Fibroblast of pulmonary artery (primary cell): Measurements from ENCODE around the gene PMPCA.

ENCODE experiments used
- DNase-seq: peaks from one replicate; pipeline ENCODE4 v3.0.0-alpha.2; 2010; ENCODE audit warnings: low read depth
- H3K4me3 ChIP-seq: replicated peaks from 2 replicates; pipeline ENCODE4 v1.5.1; 2011; ENCODE audit warnings: low read depth, mild to moderate bottlenecking, control low read depth, low read length, moderate library complexity
- TF ChIP-seq, protein P1 (sequence below): IDR thresholded peaks from 2 replicates; pipeline ENCODE4 v1.5.1; 2011; ENCODE audit warnings: mild to moderate bottlenecking, control low read depth, low read length, inconsistent platforms; ENCODE audit errors: missing control alignments

The PMPCA gene

DNA sequence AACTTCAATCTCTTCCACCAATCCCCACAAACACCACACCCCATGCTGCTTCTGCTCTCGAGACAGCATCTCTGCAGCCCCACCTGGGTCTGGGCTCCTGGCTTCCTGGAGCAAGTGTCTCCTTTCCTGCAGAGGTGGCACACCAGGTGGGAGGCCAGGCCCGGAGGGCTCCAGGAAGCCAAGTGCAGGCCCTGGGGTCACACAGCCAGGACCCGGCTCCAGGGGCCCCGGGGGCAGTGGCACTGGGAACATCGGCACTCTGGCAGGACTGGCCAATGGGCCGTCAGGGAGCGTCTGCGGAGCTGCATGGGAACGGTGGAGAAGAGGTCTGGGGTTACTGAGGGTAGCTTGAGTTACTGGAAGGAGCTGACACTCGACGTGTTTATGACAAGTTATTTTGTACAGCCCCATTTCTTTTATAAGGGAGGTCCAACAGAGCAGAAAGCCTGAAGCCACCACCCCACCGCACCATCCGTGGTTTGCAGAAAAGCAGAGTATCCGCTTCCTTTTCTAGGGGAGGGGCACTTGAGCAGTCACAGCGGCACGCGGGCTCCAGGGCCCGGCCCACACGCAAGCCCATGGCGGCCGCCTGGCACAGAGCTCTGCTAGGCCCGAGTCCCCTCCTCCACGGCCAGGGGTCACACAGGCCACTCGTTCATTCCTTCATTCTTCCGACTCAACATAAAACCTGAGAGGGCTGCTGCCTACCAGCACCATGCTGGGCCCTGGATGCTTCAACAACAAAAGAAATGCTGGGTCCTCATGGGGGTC, 43.8 kb downstream of the PMPCA start:
- TF ChIP-seq, protein P1, sequence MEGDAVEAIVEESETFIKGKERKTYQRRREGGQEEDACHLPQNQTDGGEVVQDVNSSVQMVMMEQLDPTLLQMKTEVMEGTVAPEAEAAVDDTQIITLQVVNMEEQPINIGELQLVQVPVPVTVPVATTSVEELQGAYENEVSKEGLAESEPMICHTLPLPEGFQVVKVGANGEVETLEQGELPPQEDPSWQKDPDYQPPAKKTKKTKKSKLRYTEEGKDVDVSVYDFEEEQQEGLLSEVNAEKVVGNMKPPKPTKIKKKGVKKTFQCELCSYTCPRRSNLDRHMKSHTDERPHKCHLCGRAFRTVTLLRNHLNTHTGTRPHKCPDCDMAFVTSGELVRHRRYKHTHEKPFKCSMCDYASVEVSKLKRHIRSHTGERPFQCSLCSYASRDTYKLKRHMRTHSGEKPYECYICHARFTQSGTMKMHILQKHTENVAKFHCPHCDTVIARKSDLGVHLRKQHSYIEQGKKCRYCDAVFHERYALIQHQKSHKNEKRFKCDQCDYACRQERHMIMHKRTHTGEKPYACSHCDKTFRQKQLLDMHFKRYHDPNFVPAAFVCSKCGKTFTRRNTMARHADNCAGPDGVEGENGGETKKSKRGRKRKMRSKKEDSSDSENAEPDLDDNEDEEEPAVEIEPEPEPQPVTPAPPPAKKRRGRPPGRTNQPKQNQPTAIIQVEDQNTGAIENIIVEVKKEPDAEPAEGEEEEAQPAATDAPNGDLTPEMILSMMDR, result no peak
- no peak overlapping the region for H3K4me3 ChIP-seq
- DNase-seq, result no peak

DNA sequence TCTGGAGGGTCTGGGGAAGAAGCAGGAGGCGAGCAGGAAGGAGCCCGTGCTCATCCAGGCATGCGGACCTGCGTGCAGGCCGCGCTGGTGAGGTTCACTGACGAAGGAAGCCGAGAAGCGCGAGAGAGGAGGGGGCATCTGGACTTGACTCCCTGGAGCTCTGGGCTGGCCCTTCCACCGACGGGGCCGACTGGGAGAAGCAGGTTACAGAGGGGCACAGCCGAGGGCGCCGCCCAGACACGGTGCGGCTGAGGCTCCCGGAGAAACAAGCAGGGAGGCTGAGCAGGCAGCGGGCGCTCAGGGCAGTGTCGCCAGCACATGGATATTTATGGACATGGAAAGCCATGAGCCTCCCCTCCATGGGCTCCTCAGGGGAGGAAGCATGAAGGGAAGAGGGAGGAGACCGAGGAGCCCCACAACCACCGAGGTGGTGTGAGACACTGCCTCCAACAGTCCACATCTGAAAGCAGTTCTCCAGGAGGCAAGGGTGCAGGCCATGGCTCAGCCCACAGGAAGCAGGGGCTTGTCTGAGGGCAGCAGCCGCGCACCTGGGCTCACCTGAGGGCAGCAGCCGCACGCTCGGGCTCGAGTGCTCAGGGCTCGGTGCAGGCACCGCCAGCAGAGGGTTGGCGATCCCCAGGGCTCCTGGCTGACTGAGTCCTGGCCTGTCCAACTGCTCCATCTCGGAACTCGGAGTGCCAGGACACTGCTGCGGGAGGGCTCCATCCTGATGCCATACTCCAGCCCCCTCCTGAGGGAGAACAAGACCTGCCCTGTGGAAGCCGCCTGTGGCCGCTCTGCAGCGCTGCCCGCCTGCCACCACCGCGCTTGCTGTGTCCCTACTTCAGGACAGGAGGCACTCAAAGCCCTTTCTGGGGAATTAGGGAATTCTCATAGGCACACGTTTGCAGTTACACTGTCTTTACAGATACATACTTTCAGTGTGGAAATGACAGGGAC, 44.9 kb downstream of the PMPCA start:
- DNase-seq, result no peak
- TF ChIP-seq, protein P1, result no peak
- no peak overlapping the region for H3K4me3 ChIP-seq

DNA sequence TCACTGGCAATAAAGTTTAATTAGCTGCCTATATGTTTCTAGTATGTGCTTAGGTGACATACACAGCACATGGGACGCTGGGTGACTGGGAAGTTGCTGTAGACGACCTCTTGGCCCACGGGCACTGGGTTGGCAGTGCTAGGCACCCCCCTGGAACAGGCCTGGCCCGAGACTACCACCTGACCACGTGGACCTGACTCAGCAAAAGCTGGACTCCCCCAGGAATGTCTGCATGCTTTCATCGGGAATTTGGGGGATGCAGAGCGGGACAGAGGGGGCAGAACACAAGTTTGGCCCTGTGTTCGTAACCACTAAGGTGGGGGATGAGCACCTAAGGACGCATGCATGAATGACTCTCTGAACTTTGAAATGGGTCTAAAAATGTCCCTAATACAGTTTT, 45.8 kb downstream of the PMPCA start:
- TF ChIP-seq, protein P1, result no peak
- H3K4me3 ChIP-seq, result no peak overlapping the region
- no peak for DNase-seq

DNA sequence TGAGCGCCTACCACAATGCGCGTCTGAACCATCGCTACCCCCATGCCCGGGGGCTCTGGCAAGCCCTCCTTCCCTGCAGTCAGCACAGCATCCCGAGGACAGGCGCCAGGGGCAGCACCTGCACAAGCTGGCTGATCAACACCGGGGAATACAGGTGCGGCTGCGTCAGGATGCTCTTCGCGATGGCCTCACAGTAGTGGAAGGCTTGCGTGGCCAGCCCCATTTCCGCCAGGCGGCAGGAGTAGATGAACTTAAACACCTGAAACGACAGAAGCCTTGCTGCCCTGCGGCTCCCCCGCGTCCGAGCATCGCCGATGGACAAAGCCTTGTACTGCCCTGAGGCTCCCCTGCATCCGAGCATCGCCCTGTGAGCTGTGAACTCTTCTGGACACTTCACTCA, 46.9 kb downstream of the PMPCA start:
- no peak for DNase-seq
- H3K4me3 ChIP-seq, result no peak overlapping the region
- TF ChIP-seq, protein P1, result no peak

DNA sequence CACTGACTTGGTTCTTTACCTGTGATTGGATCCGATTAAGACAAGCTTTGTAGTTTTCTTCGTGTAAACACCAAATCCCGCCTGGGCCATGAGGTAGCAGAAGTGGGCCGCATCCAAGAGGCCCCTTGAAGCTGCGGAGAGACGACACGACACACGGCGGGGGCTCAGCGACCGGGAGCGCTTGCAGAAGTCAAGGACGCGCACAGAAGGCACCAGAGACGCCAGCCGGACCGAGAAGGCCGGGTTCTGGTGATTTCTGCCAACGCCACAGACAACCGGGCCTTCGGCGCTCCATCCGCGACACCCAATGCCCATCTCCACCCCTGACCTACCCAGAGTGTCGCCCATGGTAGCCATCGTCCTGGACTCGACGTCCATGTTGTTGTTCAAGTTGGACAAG, 49.0 kb downstream of the PMPCA start:
- TF ChIP-seq, protein P1, result no peak
- no peak for DNase-seq
- H3K4me3 ChIP-seq, result no peak overlapping the region

DNA sequence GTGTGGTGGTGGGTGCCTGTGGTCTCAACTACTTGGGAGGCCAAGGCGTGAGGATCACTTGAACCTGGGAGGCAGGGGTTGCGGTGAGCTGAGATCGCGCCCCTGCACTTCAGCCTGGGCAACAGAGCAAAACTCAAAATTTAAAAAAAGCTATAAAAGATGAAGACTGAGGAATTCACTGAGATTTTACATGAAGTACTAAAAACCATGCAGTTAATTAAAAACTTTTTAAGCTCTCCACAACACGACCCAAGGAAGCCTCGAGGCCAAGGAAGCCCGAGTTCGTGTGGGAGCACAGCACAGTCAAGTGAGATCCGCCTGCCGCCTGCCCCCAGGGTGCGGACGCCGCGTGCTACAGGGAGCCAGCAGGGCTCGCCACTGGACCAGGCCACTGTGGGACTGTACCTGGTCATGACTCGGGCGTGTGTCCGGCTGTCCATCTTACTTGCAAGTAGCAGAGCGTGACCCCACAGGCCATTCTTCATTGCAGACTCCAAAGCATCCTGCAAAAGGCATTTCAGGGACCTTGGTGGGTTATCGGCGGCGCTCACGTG, 50.4 kb downstream of the PMPCA start:
- TF ChIP-seq, protein P1, result no peak
- H3K4me3 ChIP-seq, result no peak overlapping the region
- no peak for DNase-seq
